IMR-90 (cell line): ENCODE measurements around the gene TMED10. TPM values are rescaled to one million over a fixed set of nuclear protein-coding genes. Genes with fewer than 3 reads are reported as not detected.

ENCODE experiments used
- ATAC-seq: fragments of 200-7000 bp; cut with Tn5 transposase; 2 replicates; pipeline ENCODE4 v1.9.1; 2020; ENCODE audit warnings: low read depth, mild to moderate bottlenecking, moderate library complexity
- BruUV-seq: library from RNA; stranded (reverse); fragments of 400-500 nt; replicated peaks from 2 replicates; lab custom pipeline; 2021; lab: Mats Ljungman, UMichigan
- CTCF ChIA-PET: fragments of 300-600 bp; formaldehyde crosslinking; extraction: SDS; loops from one replicate; lab custom pipeline; 2021; ENCODE audit warnings: antibody characterized with exemption; lab: Yijun Ruan, JAX
- POLR2A ChIA-PET: fragments of 300-600 bp; sonication (Branson Sonifier 250); formaldehyde crosslinking; loops from one replicate; lab custom pipeline; 2022; ENCODE audit warnings: antibody characterized with exemption; ENCODE audit not compliant: unreplicated experiment; lab: Charles Lee
- DNase-seq: peaks from one replicate; pipeline ENCODE4 v3.0.0; 2013
- H2AFZ ChIP-seq: replicated peaks from 2 replicates; pipeline ENCODE3; 2013; ENCODE audit warnings: low read length, mild to moderate bottlenecking; ENCODE audit not compliant: poor library complexity
- H2AK5ac ChIP-seq: 2 replicates; pipeline ENCODE4 v1.6.1; 2013; ENCODE audit warnings: low read depth, low read length, inconsistent platforms
- H2AK9ac ChIP-seq: replicated peaks from 2 replicates; pipeline ENCODE3; 2013; ENCODE audit warnings: mild to moderate bottlenecking, low read depth, low read length, moderate library complexity; ENCODE audit not compliant: poor library complexity
- H2BK120ac ChIP-seq: 2 replicates; pipeline ENCODE4 v1.6.1; 2013; ENCODE audit warnings: low read depth, low read length, inconsistent platforms
- H2BK15ac ChIP-seq: 3 replicates; pipeline ENCODE4 v1.6.1; 2013; ENCODE audit warnings: low read depth, low read length, inconsistent platforms
- H2BK20ac ChIP-seq: 2 replicates; pipeline ENCODE4 v1.6.1; 2013; ENCODE audit warnings: low read depth, mild to moderate bottlenecking, inconsistent platforms, low read length, moderate library complexity
- H2BK5ac ChIP-seq: 2 replicates; pipeline ENCODE4 v1.6.1; 2013; ENCODE audit warnings: mild to moderate bottlenecking, low read depth, low read length, inconsistent platforms; ENCODE audit not compliant: poor library complexity, severe bottlenecking
- H3K14ac ChIP-seq: replicated peaks from 2 replicates; pipeline ENCODE4 v1.6.1; 2013; ENCODE audit warnings: low read depth, low read length, inconsistent platforms
- H3K18ac ChIP-seq: 2 replicates; pipeline ENCODE4 v1.6.1; 2013; ENCODE audit warnings: low read depth, low read length, control low read depth
- H3K23ac ChIP-seq: 2 replicates; pipeline ENCODE4 v1.6.1; 2013; ENCODE audit warnings: low read depth, low read length, inconsistent platforms
- H3K27ac ChIP-seq: 2 replicates; pipeline ENCODE4 v1.5.1; 2013; ENCODE audit warnings: mild to moderate bottlenecking, control low read depth, low read length; ENCODE audit not compliant: insufficient read depth
- H3K27me3 ChIP-seq: 2 replicates; pipeline ENCODE4 v1.6.1; 2013; ENCODE audit warnings: low read length; ENCODE audit not compliant: control insufficient read depth, insufficient read depth
- H3K36me3 ChIP-seq: 2 replicates; pipeline ENCODE4 v1.6.1; 2013; ENCODE audit warnings: low read length, mixed read lengths; ENCODE audit not compliant: control insufficient read depth, insufficient read depth
- H3K4ac ChIP-seq: 2 replicates; pipeline ENCODE4 v1.6.1; 2013; ENCODE audit warnings: low read depth, low read length, inconsistent platforms
- H3K4me1 ChIP-seq: 2 replicates; pipeline ENCODE4 v1.6.1; 2013; ENCODE audit warnings: low read length, mixed read lengths; ENCODE audit not compliant: control insufficient read depth, insufficient read depth
- H3K4me2 ChIP-seq: 2 replicates; pipeline ENCODE4 v1.6.1; 2013; ENCODE audit warnings: low read depth, mild to moderate bottlenecking, control low read depth, low read length, moderate library complexity
- H3K4me3 ChIP-seq: 2 replicates; pipeline ENCODE4 v1.5.1; 2013; ENCODE audit warnings: low read depth, mild to moderate bottlenecking, control low read depth, low read length, moderate library complexity; ENCODE audit not compliant: insufficient read depth
- H3K56ac ChIP-seq: 2 replicates; pipeline ENCODE4 v1.6.1; 2013; ENCODE audit warnings: low read length, inconsistent platforms; ENCODE audit not compliant: insufficient read depth; ENCODE audit errors: extremely low read depth
- H3K79me1 ChIP-seq, 2 experiments: 2 replicates each; pipeline ENCODE4 v1.6.1; 2013; ENCODE audit warnings: low read length in 2 of 2, inconsistent platforms in 1 of 2, low read depth in 1 of 2
- H3K9ac ChIP-seq: 2 replicates; pipeline ENCODE4 v1.6.1; 2013; ENCODE audit warnings: low read depth, low read length, control low read depth
- H3K9me1 ChIP-seq: 2 replicates; pipeline ENCODE4 v1.6.1; 2013; ENCODE audit warnings: low read length, inconsistent platforms; ENCODE audit not compliant: insufficient read depth
- H3K9me3 ChIP-seq: 2 replicates; pipeline ENCODE4 v1.6.1; 2013; ENCODE audit warnings: low read length; ENCODE audit not compliant: control insufficient read depth, insufficient read depth
- H4K20me1 ChIP-seq: 2 replicates; pipeline ENCODE4 v1.6.1; 2013; ENCODE audit warnings: low read length, inconsistent platforms; ENCODE audit not compliant: insufficient read depth
- H4K5ac ChIP-seq: 2 replicates; pipeline ENCODE4 v1.6.1; 2013; ENCODE audit warnings: mild to moderate bottlenecking, low read depth, low read length, control low read depth
- H4K8ac ChIP-seq, 2 experiments: 2 replicates each; pipeline ENCODE4 v1.6.1; 2013; ENCODE audit warnings: low read depth in 2 of 2, low read length in 2 of 2, control low read depth in 1 of 2, inconsistent platforms in 1 of 2
- H4K91ac ChIP-seq: 2 replicates; pipeline ENCODE4 v1.6.1; 2013; ENCODE audit warnings: low read depth, low read length, inconsistent platforms; ENCODE audit not compliant: insufficient read depth
- BHLHE40 ChIP-seq: fragments of 150-350 bp; IDR thresholded peaks from 2 replicates; pipeline ENCODE4 v1.6.1; 2016; ENCODE audit warnings: mild to moderate bottlenecking, low read depth, low read length
- CEBPB ChIP-seq: IDR thresholded peaks from 2 replicates; pipeline ENCODE4 v1.6.1; 2012; ENCODE audit warnings: low read depth, low read length, improper control_type of control experiment
- CTCF ChIP-seq: conservative IDR thresholded peaks from 2 replicates; pipeline ENCODE4 v1.5.1; 2012; ENCODE audit warnings: mild to moderate bottlenecking, low read depth, low read length, improper control_type of control experiment
- ELK1 ChIP-seq: fragments of 150-350 bp; IDR thresholded peaks from 2 replicates; pipeline ENCODE4 v1.6.1; 2016; ENCODE audit warnings: low read depth, mild to moderate bottlenecking, low read length, moderate library complexity, borderline replicate concordance
- FOS ChIP-seq: fragments of 150-350 bp; IDR thresholded peaks from 2 replicates; pipeline ENCODE4 v1.6.1; 2016; ENCODE audit warnings: low read depth, low read length
- MAFK ChIP-seq: IDR thresholded peaks from 2 replicates; pipeline ENCODE4 v1.6.1; 2012; ENCODE audit warnings: low read depth, low read length, improper control_type of control experiment
- MXI1 ChIP-seq: IDR thresholded peaks from 2 replicates; pipeline ENCODE4 v1.6.1; 2012; ENCODE audit warnings: low read depth, mild to moderate bottlenecking, low read length, moderate library complexity, borderline replicate concordance
- NFE2L2 ChIP-seq: fragments of 150-350 bp; IDR thresholded peaks from 2 replicates; pipeline ENCODE4 v1.6.1; 2016; ENCODE audit warnings: low read depth, mild to moderate bottlenecking, low read length
- POLR2A ChIP-seq: IDR thresholded peaks from 2 replicates; pipeline ENCODE4 v1.6.1; 2012; ENCODE audit warnings: mild to moderate bottlenecking, low read depth, low read length
- RFX5 ChIP-seq: IDR thresholded peaks from 2 replicates; pipeline ENCODE4 v1.8.0; 2012; ENCODE audit warnings: low read depth, mild to moderate bottlenecking, low read length, moderate library complexity
- SMC3 ChIP-seq: fragments of 150-350 bp; IDR thresholded peaks from 2 replicates; pipeline ENCODE4 v1.6.1; 2016; ENCODE audit warnings: low read depth, mild to moderate bottlenecking, antibody characterized with exemption, low read length, moderate library complexity
- WGBS, 2 experiments: methylation state at CpG; one replicate each; pipeline versions ENCODE4 v1.1.5 to v1.1.7; 2013; ENCODE audit warnings: missing lambda C conversion rate in 2 of 2; ENCODE audit not compliant: insufficient read length in 1 of 2; ENCODE audit errors: extremely low coverage in 2 of 2; 5-methylcytosine and 5-hydroxymethylcytosine counted together
- dilution Hi-C: fragments of 300-500 bp; cut with HindIII; formaldehyde crosslinking; loops from one replicate; pipeline ENCODE4 v1.14.3; 2018; ENCODE audit warnings: low sequenced_read_pairs; ENCODE audit not compliant: unreplicated experiment
- in situ Hi-C: fragments of 300-500 bp; cut with MboI; formaldehyde crosslinking; loops from 3 replicates; pipeline ENCODE4 v1.14.3; 2019; ENCODE audit warnings: low sequenced_read_pairs, inconsistent platforms, mixed read lengths
- intact Hi-C: fragments of 100-400 bp; cut with micrococcal nuclease; formaldehyde crosslinking; loops from 2 replicates; pipeline ENCODE4 v1.10.0; 2022
- polyA plus RNA-seq, 3 experiments: library from polyadenylated mRNA; depleted of rRNA; stranded (reverse); fragments of >200 nt; gene quantifications; 2 replicates each; pipeline ENCODE4 v1.2.3, GENCODE V29; 2012; ENCODE audit warnings: low replicate concordance in 1 of 3
- total RNA-seq: library from RNA; depleted of rRNA; stranded (reverse); fragments of >200 nt; gene quantifications from 2 replicates; pipeline ENCODE4 v1.2.3, GENCODE V29; 2012

Gene TMED10
- total and polyA plus RNA-seq, 2 of the 4 experiments (the other 2 are of a cell fraction), result 254 to 441 TPM

- no peaks in the 10 kb centered on the region for H3K79me1 ChIP-seq
- no peak overlapping the region for H2BK20ac ChIP-seq
- ChIA-PET POLR2A (no interaction called here), CTCF (interaction anchor here (0.7 kb wide), 1 partner anchor 92 kb away, joined by 3 read pairs; no protein-coding TSS in a partner anchor)
- H3K4ac ChIP-seq, result no peak overlapping the region
- no peak overlapping the region for H4K5ac ChIP-seq
- no peak overlapping the region for H2AK5ac ChIP-seq
- dilution Hi-C loops, result no loop called here
- no peak overlapping the region for H2BK120ac ChIP-seq
- no TSS peak for BruUV-seq
- no peak overlapping the region for H3K14ac ChIP-seq
- intact Hi-C loops, result no loop called here
- in situ Hi-C loops, result no loop called here
- H3K27me3 ChIP-seq, result no peaks in the 10 kb centered on the region
- H4K8ac ChIP-seq, result no peak overlapping the region
- no peak for DNase-seq
- H3K4me2 ChIP-seq, result no peak overlapping the region
- ATAC-seq, result no peak
- no peaks in the 10 kb centered on the region for H3K36me3 ChIP-seq
- H3K18ac ChIP-seq, result no peak overlapping the region
- no peak overlapping the region for H4K91ac ChIP-seq
- no CpG with 5 or more reads among the region's 4 CpGs for WGBS, 2 experiments
- no peaks in the 10 kb centered on the region for H3K9me3 ChIP-seq
- H3K56ac ChIP-seq, result no peak overlapping the region
- H4K20me1 ChIP-seq, result no peaks in the 10 kb centered on the region
- no peak overlapping the region for H3K27ac ChIP-seq
- no peak for TF ChIP-seq NFE2L2
- TF ChIP-seq POLR2A, result no peak
- TF ChIP-seq MAFK, result no peak
- no peak for TF ChIP-seq BHLHE40
- no peak for TF ChIP-seq CEBPB
- no peak for TF ChIP-seq CTCF
- TF ChIP-seq FOS, result no peak
- TF ChIP-seq ELK1, result no peak
- no peak for TF ChIP-seq MXI1
- no peak for TF ChIP-seq SMC3
- TF ChIP-seq RFX5, result no peak
- no peak overlapping the region for H2BK5ac ChIP-seq
- H2AFZ ChIP-seq, result no peak overlapping the region
- peaks cover 5% of the 10 kb centered on the region for H3K4me1 ChIP-seq
- no peak overlapping the region for H3K4me3 ChIP-seq
- H3K9me1 ChIP-seq, result peaks cover 4% of the 10 kb centered on the region; the same call in 1 of the 2 replicates
- H2AK9ac ChIP-seq, result no peak overlapping the region
- H2BK15ac ChIP-seq, result no peak overlapping the region
- no peak overlapping the region for H3K23ac ChIP-seq
- H3K9ac ChIP-seq, result no peak overlapping the region
Observed at GRCh38 chr14:75188086-75188485, 11.7 kb upstream of the TMED10 start.
